H1 (cell line): Measurements from ENCODE around the gene MRPL55. TPM values are rescaled to one million over a fixed set of nuclear protein-coding genes. Genes with fewer than 3 reads are reported as not detected.

Experiments
- ASH2L ChIP-seq: fragments of 200-600, 300-600 bp; sonication (generic); IDR thresholded peaks from one replicate; pipeline ENCODE4 v1.7.1; 2017; ENCODE audit warnings: low read length
- KDM1A ChIP-seq: fragments of 200-600, 300-600 bp; sonication (generic); IDR thresholded peaks from 2 replicates; pipeline ENCODE4 v1.7.1; 2016; ENCODE audit warnings: mild to moderate bottlenecking, low read length, borderline replicate concordance
- SAP30 ChIP-seq: fragments of 300-600 bp; sonication (generic); IDR thresholded peaks from 2 replicates; pipeline ENCODE4 v1.7.1; 2012; ENCODE audit warnings: low read length, moderate library complexity, mild to moderate bottlenecking, inconsistent platforms; ENCODE audit not compliant: insufficient read depth, insufficient replicate concordance
- TAF1 ChIP-seq: IDR thresholded peaks from 2 replicates; pipeline ENCODE4 v1.6.1; 2011; ENCODE audit warnings: mild to moderate bottlenecking, low read depth, low read length
- polyA plus RNA-seq, 7 experiments: library from polyadenylated mRNA; depleted of rRNA in 3 of 7; stranded (reverse) in 5 of 7; unstranded in 2 of 7; fragments of >200 nt in 5 of 7; fragments of 200-250 nt in 2 of 7; gene quantifications; 1 replicate in 5 of 7; 2 replicates in 1 of 7; 4 replicates in 1 of 7; pipeline versions ENCODE4 v1.2.1 to v1.2.3, GENCODE V29; 2011 to 2013; ENCODE audit warnings: missing spikeins in 2 of 7, mixed read lengths in 2 of 7
- total RNA-seq: library from RNA; stranded (reverse); fragmentation: NEBNext Ultra II Directional; extraction: Animal tissue kit (Norgen Biotek cat#: 25700); gene quantifications from 2 replicates; pipeline ENCODE4 v1.2.1, GENCODE V29; 2021

Gene MRPL55
- total and polyA plus RNA-seq, 2 of the 8 experiments (the other 6 are each of a cell fraction or from before 2014, with no cell fraction given): 59.0 to 244 TPM

- TF ChIP-seq KDM1A (no peak), TAF1 (no peak), ASH2L (no peak), SAP30 (no peak)
Observed at GRCh38 chr1:228120857-228121489, 11.9 kb upstream of the MRPL55 start (continued).
